Progenitor cell of endocrine pancreas (in vitro differentiated cells): Measurements from ENCODE around the gene CPSF6. TPM values are rescaled to one million over a fixed set of nuclear protein-coding genes. Genes with fewer than 3 reads are reported as not detected.
A peak's percentile ranks its signal among the peaks of the same experiment; 100 is the strongest.

Source experiments
- DNase-seq: peaks from one replicate; pipeline ENCODE4 v3.0.0; 2021; ENCODE audit warnings: low spot score; ENCODE audit not compliant: unreplicated experiment
- H3K27ac Mint-ChIP-seq: 2 replicates; pipeline ENCODE4 v1.8.0; 2021; ENCODE audit warnings: mild to moderate bottlenecking, moderate library complexity, mixed read lengths
- H3K27me3 Mint-ChIP-seq: 2 replicates; pipeline ENCODE4 v1.8.0; 2021; ENCODE audit warnings: mixed read lengths
- H3K36me3 Mint-ChIP-seq: 2 replicates; pipeline ENCODE4 v1.8.0; 2022; ENCODE audit warnings: mixed read lengths; ENCODE audit not compliant: insufficient read depth
- H3K4me1 Mint-ChIP-seq: 2 replicates; pipeline ENCODE4 v1.8.0; 2021; ENCODE audit warnings: low read depth, mixed read lengths
- H3K4me3 Mint-ChIP-seq: 2 replicates; pipeline ENCODE4 v1.8.0; 2021; ENCODE audit warnings: low read depth, mild to moderate bottlenecking, moderate library complexity, mixed read lengths
- H3K9me3 Mint-ChIP-seq: 2 replicates; pipeline ENCODE4 v1.8.0; 2021; ENCODE audit warnings: low read depth, mixed read lengths
- CTCF ChIP-seq: fragments of 200-600 bp; sonication (generic); IDR thresholded peaks from one replicate; pipeline ENCODE4 v1.5.0; 2021; ENCODE audit warnings: antibody characterized with exemption, mild to moderate bottlenecking; ENCODE audit not compliant: unreplicated experiment
- total RNA-seq: library from RNA; stranded (reverse); gene quantifications from 2 replicates; pipeline ENCODE4 v1.2.1, GENCODE V29; 2021

CPSF6 gene
- total RNA-seq, 1 donor from 2014 or later, result 156 TPM

- no peak for DNase-seq
- Mint-ChIP-seq H3K27me3 (no peaks in the 10 kb centered on the region), H3K4me1 (peaks cover 37% of the 10 kb centered on the region), H3K36me3 (peaks cover 5% of the 10 kb centered on the region), H3K4me3 (no peak overlapping the region), H3K9me3 (no peaks in the 10 kb centered on the region), H3K27ac (no peak overlapping the region)
- no peak for TF ChIP-seq CTCF
Measured at GRCh38 chr12:69274861-69275260, 35.5 kb downstream of the CPSF6 start.

DNA sequence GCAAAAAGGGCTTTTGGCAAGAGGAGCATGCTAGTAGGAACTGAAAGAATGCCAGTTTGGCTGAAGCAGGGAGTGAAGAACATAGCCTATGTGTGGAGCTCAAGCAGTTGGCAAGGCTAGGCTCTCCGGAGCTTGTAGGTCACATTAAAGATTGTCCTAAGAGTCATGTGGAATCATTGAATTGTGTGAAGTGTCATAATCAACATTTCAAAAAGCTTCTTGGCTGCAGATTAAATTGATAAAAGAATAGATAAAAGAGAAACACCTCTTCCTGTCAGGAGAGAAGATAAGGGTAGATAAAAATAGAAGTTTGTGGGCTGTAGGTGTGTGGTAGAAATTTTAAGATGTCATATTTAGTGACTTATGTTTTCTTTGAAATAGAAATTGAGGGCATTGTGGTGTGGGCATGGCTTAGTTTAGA lies 36.1 kb downstream of the CPSF6 start:
- Mint-ChIP-seq H3K27ac (no peak overlapping the region), H3K36me3 (peaks cover 5% of the 10 kb centered on the region), H3K27me3 (no peaks in the 10 kb centered on the region), H3K4me3 (no peak overlapping the region), H3K9me3 (no peaks in the 10 kb centered on the region), H3K4me1 (peaks cover 37% of the 10 kb centered on the region)
- no peak for DNase-seq
- TF ChIP-seq CTCF, result no peak

DNA sequence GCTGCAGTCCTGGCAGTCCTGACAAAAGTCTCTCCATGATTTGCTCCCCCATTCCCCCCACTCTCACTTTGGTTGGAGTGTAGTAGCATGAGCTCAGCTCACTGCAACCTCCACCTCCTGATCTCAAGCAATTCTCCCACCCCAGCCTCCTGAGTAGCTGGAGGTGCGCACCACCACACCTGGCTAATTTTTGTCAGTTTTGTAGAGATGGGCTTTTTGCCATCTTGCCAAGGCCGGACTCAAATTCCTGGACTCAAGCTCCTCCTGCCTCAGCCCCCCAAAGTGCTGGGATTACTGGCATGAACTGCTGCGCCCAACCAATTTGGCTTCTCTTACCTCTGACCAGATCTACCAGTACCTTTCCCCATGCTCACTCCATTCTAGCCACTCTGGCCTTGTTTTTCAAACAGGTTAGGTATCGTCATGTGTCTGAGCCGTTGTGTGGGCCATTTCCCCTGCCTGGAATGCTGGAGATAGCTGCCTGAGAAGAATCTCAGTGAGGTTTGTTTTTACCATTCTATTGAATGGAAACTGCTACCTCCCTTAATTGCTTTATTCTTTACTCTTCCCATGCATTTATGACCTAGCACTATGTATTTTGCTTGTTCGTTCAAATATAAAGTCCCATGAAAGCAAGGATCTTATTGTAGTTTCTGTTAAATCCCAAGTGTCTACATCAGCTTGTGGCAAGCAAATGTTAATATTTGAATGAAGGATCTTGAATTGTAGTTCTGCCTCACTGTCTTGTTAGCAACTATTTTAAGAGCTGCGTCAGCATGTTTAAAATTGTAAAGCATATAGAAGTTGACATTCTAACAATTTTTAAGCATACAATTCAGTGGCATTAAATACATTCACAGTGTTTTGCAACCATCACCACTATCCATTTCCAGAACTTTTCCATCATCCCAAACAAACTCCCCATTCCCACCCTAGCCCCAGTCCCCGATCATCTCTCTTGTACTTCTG lies 39.7 kb downstream of the CPSF6 start:
- peak overlapping the region; percentile 38 for H3K27ac Mint-ChIP-seq
- H3K4me3 Mint-ChIP-seq, result no peak overlapping the region
- peaks cover 2% of the 10 kb centered on the region for H3K36me3 Mint-ChIP-seq
- H3K9me3 Mint-ChIP-seq, result no peaks in the 10 kb centered on the region
- no peak for TF ChIP-seq CTCF
- peaks cover 11% of the 10 kb centered on the region for H3K27me3 Mint-ChIP-seq
- DNase-seq, result no peak
- peaks cover 28% of the 10 kb centered on the region for H3K4me1 Mint-ChIP-seq

- peaks cover 6% of the 10 kb centered on the region for H3K4me1 Mint-ChIP-seq
- H3K9me3 Mint-ChIP-seq, result no peaks in the 10 kb centered on the region
- DNase-seq, result peak; percentile 16
- peaks cover 23% of the 10 kb centered on the region for H3K27me3 Mint-ChIP-seq
- no peaks in the 10 kb centered on the region for H3K36me3 Mint-ChIP-seq
- no peak overlapping the region for H3K27ac Mint-ChIP-seq
- peak overlapping the region; percentile 50 for H3K4me3 Mint-ChIP-seq
- TF ChIP-seq CTCF, result peak; percentile 42
Measured at GRCh38 chr12:69284131-69284530, 44.8 kb downstream of the CPSF6 start.

- no peak overlapping the region for H3K27ac Mint-ChIP-seq
- H3K27me3 Mint-ChIP-seq, result peaks cover 23% of the 10 kb centered on the region
- no peaks in the 10 kb centered on the region for H3K36me3 Mint-ChIP-seq
- DNase-seq, result no peak
- no peak for TF ChIP-seq CTCF
- no peaks in the 10 kb centered on the region for H3K9me3 Mint-ChIP-seq
- peaks cover 6% of the 10 kb centered on the region for H3K4me1 Mint-ChIP-seq
- H3K4me3 Mint-ChIP-seq, result no peak overlapping the region
Measured at GRCh38 chr12:69287556-69287955, 48.2 kb downstream of the CPSF6 start.
